GM12878 (cell line): Measurements from ENCODE around the gene ADAP1. TPM values are rescaled to one million over a fixed set of nuclear protein-coding genes. Genes with fewer than 3 reads are reported as not detected.

Experiments
- ATAC-seq: fragments of 200-7000 bp; cut with Tn5 transposase; 3 replicates; pipeline ENCODE4 v1.9.1; 2020; ENCODE audit warnings: mild to moderate bottlenecking, moderate library complexity
- BruUV-seq: library from RNA; stranded (reverse); fragments of 400-500 nt; replicated peaks from 2 replicates; lab custom pipeline; 2021; lab: Mats Ljungman, UMichigan
- CTCF ChIA-PET: fragments of 300-600 bp; sonication (Branson Sonifier 250); formaldehyde crosslinking; extraction: SDS; loops from one replicate; lab custom pipeline; 2021; ENCODE audit warnings: inconsistent platforms; lab: Yijun Ruan, JAX
- POLR2A ChIA-PET: fragments of 350-600 bp; formaldehyde crosslinking; extraction: SDS; loops from one replicate; lab custom pipeline; 2021; ENCODE audit warnings: inconsistent platforms; lab: Charles Lee
- RAD21 ChIA-PET: fragments of 300-600 bp; sonication (Branson Sonifier 250); formaldehyde crosslinking; loops from one replicate; lab custom pipeline; 2023; ENCODE audit warnings: antibody characterized with exemption; ENCODE audit not compliant: unreplicated experiment; lab: Charles Lee
- SMC1A ChIA-PET: fragments of 300-600 bp; sonication (Branson Sonifier 250); formaldehyde crosslinking; loops from one replicate; lab custom pipeline; 2023; ENCODE audit not compliant: unreplicated experiment, uncharacterized antibody; lab: Charles Lee
- DNase-seq: peaks from one replicate; pipeline ENCODE4 v3.0.0-alpha.2; 2011; ENCODE audit warnings: low read depth, low spot score
- FAIRE-seq: peaks from 3 replicates; lab custom pipeline; 2011; peaks lifted over from hg19 to GRCh38; lab: Jason Lieb, UNC
- H2AFZ ChIP-seq: 2 replicates; pipeline ENCODE4 v1.6.0; 2011; ENCODE audit warnings: low read depth, low read length, control low read depth; ENCODE audit not compliant: control insufficient read depth
- H3K27ac ChIP-seq: 2 replicates; pipeline ENCODE4 v1.5.1; 2011; ENCODE audit warnings: control low read depth; ENCODE audit not compliant: control insufficient read depth, insufficient read depth
- H3K27me3 ChIP-seq, 2 experiments: replicated peaks in 1 of 2; 2 replicates each; pipeline versions ENCODE4 v1.6.0 to v1.6.1; 2011; ENCODE audit warnings: low read length in 1 of 2; ENCODE audit not compliant: control insufficient read depth in 2 of 2, insufficient read depth in 2 of 2
- H3K36me3 ChIP-seq, 2 experiments: 2 replicates each; pipeline ENCODE4 v1.5.1; 2011; ENCODE audit warnings: low read length in 1 of 2; ENCODE audit not compliant: control insufficient read depth in 2 of 2, insufficient read depth in 2 of 2
- H3K4me1 ChIP-seq: 2 replicates; pipeline ENCODE4 v1.6.1; 2011; ENCODE audit warnings: mild to moderate bottlenecking, low read length, moderate library complexity, mixed read lengths; ENCODE audit not compliant: control insufficient read depth, insufficient read depth
- H3K4me2 ChIP-seq: 2 replicates; pipeline ENCODE4 v1.6.0; 2011; ENCODE audit warnings: control low read depth; ENCODE audit not compliant: control insufficient read depth, insufficient read depth
- H3K4me3 ChIP-seq: fragments of 200-600 bp; sonication (generic); 2 replicates; pipeline ENCODE4 v1.5.1; 2016
- H3K79me2 ChIP-seq: 2 replicates; pipeline ENCODE4 v1.6.0; 2011; ENCODE audit warnings: low read length; ENCODE audit not compliant: control insufficient read depth, insufficient read depth
- H3K9ac ChIP-seq: 2 replicates; pipeline ENCODE4 v1.8.0; 2011; ENCODE audit warnings: low read length, control low read depth, mixed read lengths; ENCODE audit not compliant: control insufficient read depth, insufficient read depth
- H3K9me3 ChIP-seq: replicated peaks from 3 replicates; pipeline ENCODE4 v1.5.1; 2011; ENCODE audit warnings: mild to moderate bottlenecking, low read length; ENCODE audit not compliant: control insufficient read depth, insufficient read depth
- H4K20me1 ChIP-seq: 2 replicates; pipeline ENCODE4 v1.6.0; 2011; ENCODE audit not compliant: control insufficient read depth, insufficient read depth
- CREM ChIP-seq: IDR thresholded peaks from 2 replicates; pipeline ENCODE4 v1.6.1; 2014; ENCODE audit warnings: antibody characterized with exemption, low read depth
- E2F4 ChIP-seq: IDR thresholded peaks from 2 replicates; pipeline ENCODE4 v1.6.1; 2012; ENCODE audit warnings: low read depth, low read length, improper control_type of control experiment
- KDM1A ChIP-seq: fragments of 200-600 bp; sonication (generic); IDR thresholded peaks from 2 replicates; pipeline ENCODE4 v1.6.1; 2016; ENCODE audit warnings: borderline replicate concordance
- SPI1 ChIP-seq: IDR thresholded peaks from 2 replicates; pipeline ENCODE4 v1.6.1; 2011; ENCODE audit warnings: low read depth, mild to moderate bottlenecking, low read length, moderate library complexity, borderline replicate concordance; ENCODE audit not compliant: insufficient read depth
- YBX1 ChIP-seq: fragments of 450-650 bp; IDR thresholded peaks from 2 replicates; pipeline ENCODE4 v1.6.1; 2016; ENCODE audit warnings: antibody characterized with exemption
- ZBTB33 ChIP-seq: fragments of 450-650 bp; IDR thresholded peaks from 2 replicates; pipeline ENCODE4 v1.6.1; 2017; ENCODE audit warnings: mild to moderate bottlenecking
- ZNF207 ChIP-seq: fragments of 450-650 bp; IDR thresholded peaks from 2 replicates; pipeline ENCODE4 v1.6.1; 2014; ENCODE audit warnings: antibody characterized with exemption, mild to moderate bottlenecking, borderline replicate concordance
- WGBS: methylation state at CpG from one replicate; pipeline ENCODE4 v1.1.6; 2016; ENCODE audit warnings: low lambda C conversion rate; ENCODE audit not compliant: insufficient replicate concordance, insufficient coverage; ENCODE audit errors: missing lambda C conversion rate; 5-methylcytosine and 5-hydroxymethylcytosine counted together
- in situ Hi-C: fragments of 300-500 bp; cut with MboI; formaldehyde crosslinking; loops from 9 replicates; pipeline ENCODE4 v1.14.3; 2018; ENCODE audit warnings: mixed read lengths
- intact Hi-C: fragments of 100-400 bp; cut with micrococcal nuclease; formaldehyde crosslinking; loops from one replicate; pipeline ENCODE4 v1.14.2; 2022; ENCODE audit not compliant: unreplicated experiment
- polyA plus RNA-seq, 11 experiments: library from polyadenylated mRNA; depleted of rRNA in 4 of 11; unstranded in 6 of 11; stranded (reverse) in 5 of 11; fragments of >200 nt; fragmentation: Nextera tagmentation in 4 of 11; fragmentation: Illumina TruSeq in 1 of 11; extraction: Ambion mirVana in 4 of 11; extraction: Trizol in 1 of 11; gene quantifications; 1 replicate in 1 of 11; 2 replicates in 10 of 11; pipeline versions ENCODE4 v1.2.1 to v1.2.3, GENCODE V29; 2011 to 2016; ENCODE audit warnings: inconsistent platforms in 2 of 11, missing spikeins in 2 of 11, low read depth in 1 of 11
- total RNA-seq, 4 experiments: library from RNA; depleted of rRNA in 3 of 4; stranded (reverse); fragments of >200 nt in 3 of 4; fragmentation: Illumina TruSeq in 1 of 4; extraction: Trizol in 1 of 4; gene quantifications; 2 replicates each; pipeline versions ENCODE4 v1.2.1 to v1.2.3, GENCODE V29; 2013 to 2021

ADAP1 gene
- total and polyA plus RNA-seq, 10 of the 15 experiments (the other 5 are each of a cell fraction or from before 2014, with no cell fraction given): 0.22 to 44.2 (median 22.0) TPM; not detected in 1

- no peak overlapping the region for H3K4me2 ChIP-seq
- H3K36me3 ChIP-seq: no peaks in the 10 kb centered on the region
- no peak overlapping the region for H2AFZ ChIP-seq
- ChIA-PET SMC1A (interaction anchor here (6.2 kb wide), 1 partner anchor 75 kb away, joined by 121 read pairs; no protein-coding TSS in a partner anchor), CTCF (interaction anchor here (5.9 to 9.3 kb wide), 2 partner anchors 75 to 185 kb away, joined by 115 to 280 read pairs; no protein-coding TSS in a partner anchor), POLR2A (no interaction called here), RAD21 (interaction anchor here (1.0 to 4.7 kb wide), 2 partner anchors 76 to 186 kb away, joined by 3 to 42 read pairs; no protein-coding TSS in a partner anchor)
- H3K79me2 ChIP-seq: no peaks in the 10 kb centered on the region
- no peak for DNase-seq
- H3K9me3 ChIP-seq: no peaks in the 10 kb centered on the region
- H3K4me1 ChIP-seq: peaks cover 6% of the 10 kb centered on the region
- TF ChIP-seq ZNF207 (no peak), KDM1A (no peak), CREM (no peak), YBX1 (no peak), SPI1 (no peak), ZBTB33 (no peak), E2F4 (no peak)
- H3K9ac ChIP-seq: no peak overlapping the region
- WGBS: 82% methylated on average over 34 of the region's 36 CpGs
- H3K4me3 ChIP-seq: no peak overlapping the region
- no peak for ATAC-seq
- in situ Hi-C loops (loop anchor here (5.0 kb wide), 1 partner anchor 187 kb away; no protein-coding TSS in a partner anchor), intact Hi-C loops (loop anchor here (5.0 kb wide), 1 partner anchor 97 kb away; the partner anchor contains the start of gene GPER1)
- FAIRE-seq: no peak
- H3K27me3 ChIP-seq: no peaks in the 10 kb centered on the region; a peak in 1 of 4 replicates
- BruUV-seq: no TSS peak
- no peaks in the 10 kb centered on the region for H4K20me1 ChIP-seq
- H3K27ac ChIP-seq: no peak overlapping the region
These were observed 36.0 kb upstream of the ADAP1 start for GRCh38 chr7:990352-990932.
